Neuronal stem cell (in vitro differentiated cells): ENCODE data around the gene CPXM2.

Experiments used
- DNase-seq: peaks from one replicate; pipeline ENCODE4 v3.0.0-alpha.2; 2013; ENCODE audit warnings: low spot score
- H2AFZ ChIP-seq: one replicate; pipeline ENCODE4 v1.6.1; 2013; ENCODE audit warnings: mild to moderate bottlenecking, low read length, inconsistent platforms
- H2AK5ac ChIP-seq: 2 replicates; pipeline ENCODE4 v1.6.1; 2013; ENCODE audit warnings: low read depth, mild to moderate bottlenecking, inconsistent platforms, low read length, moderate library complexity, mixed read lengths
- H2BK120ac ChIP-seq: 2 replicates; pipeline ENCODE4 v1.6.1; 2013; ENCODE audit warnings: low read depth, mild to moderate bottlenecking, inconsistent platforms, low read length, moderate library complexity, mixed read lengths
- H2BK12ac ChIP-seq: one replicate; pipeline ENCODE4 v1.6.1; 2013; ENCODE audit warnings: low read length, inconsistent platforms
- H2BK15ac ChIP-seq: 2 replicates; pipeline ENCODE4 v1.6.1; 2013; ENCODE audit warnings: mild to moderate bottlenecking, low read length, inconsistent platforms, mixed read lengths
- H2BK5ac ChIP-seq: one replicate; pipeline ENCODE4 v1.6.1; 2013; ENCODE audit warnings: inconsistent platforms, mild to moderate bottlenecking, low read length, moderate library complexity
- H3K14ac ChIP-seq: one replicate; pipeline ENCODE4 v1.6.1; 2013; ENCODE audit warnings: low read length, inconsistent platforms
- H3K18ac ChIP-seq: 2 replicates; pipeline ENCODE4 v1.6.1; 2013; ENCODE audit warnings: low read length, inconsistent platforms
- H3K23ac ChIP-seq: 2 replicates; pipeline ENCODE4 v1.6.1; 2013; ENCODE audit warnings: low read depth, mild to moderate bottlenecking, mixed read lengths, low read length, inconsistent platforms; ENCODE audit not compliant: poor library complexity
- H3K27ac ChIP-seq: replicated peaks from 3 replicates; pipeline ENCODE4 v1.5.1; 2013; ENCODE audit warnings: low read length, inconsistent platforms
- H3K27me3 ChIP-seq, 3 experiments: 2 replicates each; pipeline ENCODE4 v1.6.1; 2013; ENCODE audit warnings: low read length in 3 of 3, mild to moderate bottlenecking in 2 of 3, inconsistent platforms in 1 of 3, low read depth in 1 of 3, mixed read lengths in 1 of 3, moderate library complexity in 1 of 3; ENCODE audit not compliant: control insufficient read depth in 3 of 3, insufficient read depth in 3 of 3
- H3K36me3 ChIP-seq, 2 donors: replicated peaks in 1 of 2; 2 replicates each; pipeline ENCODE4 v1.6.1; 2013; ENCODE audit warnings: low read length in 2 of 2; ENCODE audit not compliant: control insufficient read depth in 2 of 2, insufficient read depth in 2 of 2
- H3K4ac ChIP-seq: 2 replicates; pipeline ENCODE4 v1.6.1; 2013; ENCODE audit warnings: inconsistent platforms, mild to moderate bottlenecking, low read length, moderate library complexity
- H3K4me1 ChIP-seq, 2 donors: 1 replicate in 1 of 2; 2 replicates in 1 of 2; pipeline ENCODE4 v1.6.1; 2013; ENCODE audit warnings: low read length in 2 of 2, low read depth in 1 of 2; ENCODE audit not compliant: control insufficient read depth in 2 of 2, insufficient read depth in 1 of 2
- H3K4me2 ChIP-seq: one replicate; pipeline ENCODE4 v1.6.1; 2013; ENCODE audit warnings: mild to moderate bottlenecking, low read length, inconsistent platforms; ENCODE audit not compliant: insufficient read depth, poor library complexity, severe bottlenecking
- H3K4me3 ChIP-seq, 2 donors: 2 replicates each; pipeline ENCODE4 v1.5.1; 2013; ENCODE audit warnings: low read length in 2 of 2, mild to moderate bottlenecking in 2 of 2, inconsistent platforms in 1 of 2, moderate library complexity in 1 of 2
- H3K79me1 ChIP-seq: one replicate; pipeline ENCODE4 v1.6.1; 2013; ENCODE audit warnings: low read depth, mild to moderate bottlenecking, inconsistent platforms, low read length, moderate library complexity
- H3K9ac ChIP-seq: one replicate; pipeline ENCODE4 v1.6.1; 2013; ENCODE audit warnings: mild to moderate bottlenecking, low read depth, low read length, inconsistent platforms; ENCODE audit not compliant: poor library complexity
- H3K9me3 ChIP-seq, 2 donors: replicated peaks in 1 of 2; 2 replicates each; pipeline versions ENCODE3 to v1.6.1; 2013; ENCODE audit warnings: low read length in 2 of 2, mild to moderate bottlenecking in 2 of 2, inconsistent platforms in 1 of 2, low read depth in 1 of 2, mixed read lengths in 1 of 2, moderate library complexity in 1 of 2; ENCODE audit not compliant: control insufficient read depth in 2 of 2, insufficient read depth in 1 of 2
- H4K8ac ChIP-seq: one replicate; pipeline ENCODE4 v1.6.1; 2013; ENCODE audit warnings: low read depth, mild to moderate bottlenecking, inconsistent platforms, low read length, moderate library complexity
- H4K91ac ChIP-seq: one replicate; pipeline ENCODE4 v1.6.1; 2013; ENCODE audit warnings: low read length, low read depth, mild to moderate bottlenecking, inconsistent platforms; ENCODE audit not compliant: poor library complexity
- WGBS, 2 donors: extraction: QIAGEN DNeasy Blood & Tissue Kit; methylation state at CpG; one replicate each; pipeline ENCODE4 v1.1.7; 2013; ENCODE audit warnings: missing lambda C conversion rate in 2 of 2, mixed read lengths in 1 of 2; ENCODE audit not compliant: insufficient read length in 2 of 2, insufficient replicate concordance in 1 of 2; ENCODE audit errors: extremely low coverage in 2 of 2; 5-methylcytosine and 5-hydroxymethylcytosine counted together

CPXM2 gene

DNA sequence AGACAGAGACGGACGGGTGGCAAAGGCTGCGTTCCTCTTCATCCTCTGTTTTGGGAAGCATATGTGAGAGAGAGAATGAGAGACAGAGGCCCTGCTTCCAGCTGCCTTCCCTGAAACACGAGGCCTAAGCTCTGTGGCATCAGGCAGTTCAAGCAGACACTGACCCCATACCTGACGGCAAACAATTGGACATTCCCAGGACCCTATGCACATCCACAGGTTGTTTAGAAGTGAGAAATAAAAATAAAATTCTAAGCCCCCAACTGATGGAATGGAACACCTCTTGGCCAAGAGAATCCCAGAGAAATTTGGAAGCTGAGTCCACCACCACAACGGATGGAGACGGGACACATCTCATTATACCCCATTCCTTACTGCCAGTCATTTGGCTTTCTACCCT lies 105.3 kb downstream of the CPXM2 start:
- DNase-seq, result no peak

GRCh38 chr10:123784646-123785045 lies 107.0 kb downstream of the CPXM2 start:
- WGBS, 2 donors, result no CpG with 5 or more reads among the region's 7 CpGs
- peaks cover 0 to 6% (median 0%) of the 10 kb centered on the region in 3 experiments for H3K27me3 ChIP-seq

More for the DNA sequence above, 105.3 kb downstream of the CPXM2 start:
- Histone ChIP-seq H3K79me1 (no peaks in the 10 kb centered on the region), H2BK12ac (no peak overlapping the region), H2AFZ (no peak overlapping the region), H3K9ac (no peak overlapping the region), H4K8ac (no peak overlapping the region), H3K23ac (no peak overlapping the region), H3K4ac (no peak overlapping the region), H3K27me3 (peaks cover 0 to 3% (median 0%) of the 10 kb centered on the region in 3 experiments), H2BK120ac (no peak overlapping the region), H3K4me2 (no peak overlapping the region), H4K91ac (no peak overlapping the region), H3K36me3 (no peaks in the 10 kb centered on the region), H3K14ac (no peak overlapping the region), H2BK5ac (no peak overlapping the region), H3K27ac (no peak overlapping the region), H2BK15ac (no peak overlapping the region), H3K18ac (no peak overlapping the region), H2AK5ac (no peak overlapping the region), H3K4me1 (peaks cover 0 to 10% of the 10 kb centered on the region in 2 donors), H3K9me3 (peaks cover 0 to 5% of the 10 kb centered on the region in 2 donors), H3K4me3 (no peak overlapping the region)
- WGBS, 2 donors, result no CpG with 5 or more reads among the region's 7 CpGs

GRCh38 chr10:123784216-123784615 lies 107.4 kb downstream of the CPXM2 start:
- Histone ChIP-seq H2BK12ac (no peak overlapping the region), H3K27me3 (peaks cover 0 to 6% (median 0%) of the 10 kb centered on the region in 3 experiments), H3K36me3 (no peaks in the 10 kb centered on the region), H4K91ac (no peak overlapping the region), H3K27ac (no peak overlapping the region), H2BK15ac (no peak overlapping the region), H2BK120ac (no peak overlapping the region), H3K9ac (no peak overlapping the region), H4K8ac (no peak overlapping the region), H3K14ac (no peak overlapping the region), H3K4me1 (peaks cover 0 to 11% of the 10 kb centered on the region in 2 donors), H3K18ac (no peak overlapping the region), H2AFZ (no peak overlapping the region), H3K4me3 (no peak overlapping the region), H3K23ac (no peak overlapping the region), H2BK5ac (no peak overlapping the region), H3K4ac (no peak overlapping the region), H3K9me3 (peaks cover 0 to 2% of the 10 kb centered on the region in 2 donors), H3K79me1 (no peaks in the 10 kb centered on the region), H2AK5ac (peak overlapping the region; percentile 9), H3K4me2 (no peak overlapping the region)
- WGBS, 2 donors, result no CpG with 5 or more reads among the region's 3 CpGs
- DNase-seq, result no peak

More at GRCh38 chr10:123784646-123785045, 107.0 kb downstream of the CPXM2 start:
- H3K4me2 ChIP-seq, result no peak overlapping the region
- H2BK5ac ChIP-seq, result no peak overlapping the region
- no peak overlapping the region for H3K4ac ChIP-seq
- H3K9ac ChIP-seq, result no peak overlapping the region
- DNase-seq, result no peak
- no peak overlapping the region for H3K14ac ChIP-seq
- no peak overlapping the region for H2AFZ ChIP-seq
- H3K23ac ChIP-seq, result no peak overlapping the region
- H3K27ac ChIP-seq, result no peak overlapping the region
- H3K4me1 ChIP-seq, result peaks cover 0 to 11% of the 10 kb centered on the region in 2 donors
- no peak overlapping the region for H2AK5ac ChIP-seq
- no peak overlapping the region for H2BK12ac ChIP-seq
- no peak overlapping the region for H3K4me3 ChIP-seq
- no peaks in the 10 kb centered on the region for H3K79me1 ChIP-seq
- H4K91ac ChIP-seq, result no peak overlapping the region
- no peak overlapping the region for H3K18ac ChIP-seq
- H2BK15ac ChIP-seq, result no peak overlapping the region
- H4K8ac ChIP-seq, result no peak overlapping the region
- H3K36me3 ChIP-seq, result no peaks in the 10 kb centered on the region
- peaks cover 0 to 2% of the 10 kb centered on the region in 2 donors for H3K9me3 ChIP-seq
- no peak overlapping the region for H2BK120ac ChIP-seq

- Histone ChIP-seq H2BK12ac (no peak overlapping the region), H3K14ac (no peak overlapping the region), H2BK15ac (no peak overlapping the region), H3K79me1 (no peaks in the 10 kb centered on the region), H3K23ac (no peak overlapping the region), H3K4ac (no peak overlapping the region), H3K4me2 (no peak overlapping the region), H3K36me3 (no peaks in the 10 kb centered on the region), H4K91ac (no peak overlapping the region), H3K9me3 (no peaks in the 10 kb centered on the region), H3K18ac (no peak overlapping the region), H3K9ac (no peak overlapping the region), H3K4me1 (peaks cover 0 to 17% of the 10 kb centered on the region in 2 donors), H4K8ac (no peak overlapping the region), H2BK120ac (no peak overlapping the region), H3K4me3 (no peak overlapping the region), H3K27ac (no peak overlapping the region), H2AFZ (no peak overlapping the region), H3K27me3 (peaks cover 0 to 6% (median 0%) of the 10 kb centered on the region in 3 experiments), H2AK5ac (no peak overlapping the region), H2BK5ac (no peak overlapping the region)
- WGBS, 2 donors, result no CpG with 5 or more reads among the region's 3 CpGs
- DNase-seq, result no peak
These were observed 108.3 kb downstream of the CPXM2 start for GRCh38 chr10:123783296-123783695.
